ENCODE measurements around the gene FBXO21. TPM values are rescaled to one million over a fixed set of nuclear protein-coding genes. Genes with fewer than 3 reads are reported as not detected.

FBXO21 gene
- total RNA-seq, 4 donors from 2014 or later, result 76.8 to 133 (median 87.7) TPM

GRCh38 chr12:117172168-117172567, 18.1 kb downstream of the FBXO21 start:
- no peak for TF ChIP-seq POLR2A (IDR thresholded peaks at IDR 0.05)
- TF ChIP-seq CTCF (IDR thresholded peaks at IDR 0.05), result no peak
- H3K4me3 ChIP-seq (ENCODE audit: low read depth, poor library complexity, severe bottlenecking), result no peak overlapping the region
- WGBS, 2 donors, result 93 to 95% methylated on average over 3 of the region's 3 CpGs
- intact Hi-C loops (cut with DNase I; ENCODE audit: low total_unique reads), result no loop called here
- DNase-seq (ENCODE audit: low spot score in 2 of 2), result no peak

- TF ChIP-seq CTCF (IDR thresholded peaks at IDR 0.05) (no peak), POLR2A (IDR thresholded peaks at IDR 0.05) (no peak)
These were observed 18.6 kb downstream of the FBXO21 start for GRCh38 chr12:117171499-117172162.

GRCh38 chr12:117169548-117169947, 20.7 kb downstream of the FBXO21 start:
- 95% methylated on average over 3 of the region's 3 CpGs for WGBS, 2 donors
- TF ChIP-seq CTCF (IDR thresholded peaks at IDR 0.05) (no peak), POLR2A (IDR thresholded peaks at IDR 0.05) (no peak)
- no peak for DNase-seq (ENCODE audit: low spot score in 2 of 2)
- H3K4me3 ChIP-seq (ENCODE audit: low read depth, poor library complexity, severe bottlenecking), result no peak overlapping the region
- intact Hi-C loops (cut with DNase I; ENCODE audit: low total_unique reads), result no loop called here

More at GRCh38 chr12:117171499-117172162, 18.6 kb downstream of the FBXO21 start:
- WGBS, 2 donors, result 86 to 92% methylated on average over 2 of the region's 2 CpGs
- DNase-seq (ENCODE audit: low spot score in 2 of 2), result no peak
- no peak overlapping the region for H3K4me3 ChIP-seq (ENCODE audit: low read depth, poor library complexity, severe bottlenecking)
- intact Hi-C loops (cut with DNase I; ENCODE audit: low total_unique reads), result no loop called here

- intact Hi-C loops (cut with DNase I; ENCODE audit: low total_unique reads), result no loop called here
- DNase-seq (ENCODE audit: low spot score in 2 of 2), result no peak
- no peak overlapping the region for H3K4me3 ChIP-seq (ENCODE audit: low read depth, poor library complexity, severe bottlenecking)
- 81 to 85% methylated on average over 3 of the region's 3 CpGs for WGBS, 2 donors
- no peak for TF ChIP-seq POLR2A (IDR thresholded peaks at IDR 0.05)
These were observed 21.3 kb downstream of the FBXO21 start for GRCh38 chr12:117168976-117169375.

DNA sequence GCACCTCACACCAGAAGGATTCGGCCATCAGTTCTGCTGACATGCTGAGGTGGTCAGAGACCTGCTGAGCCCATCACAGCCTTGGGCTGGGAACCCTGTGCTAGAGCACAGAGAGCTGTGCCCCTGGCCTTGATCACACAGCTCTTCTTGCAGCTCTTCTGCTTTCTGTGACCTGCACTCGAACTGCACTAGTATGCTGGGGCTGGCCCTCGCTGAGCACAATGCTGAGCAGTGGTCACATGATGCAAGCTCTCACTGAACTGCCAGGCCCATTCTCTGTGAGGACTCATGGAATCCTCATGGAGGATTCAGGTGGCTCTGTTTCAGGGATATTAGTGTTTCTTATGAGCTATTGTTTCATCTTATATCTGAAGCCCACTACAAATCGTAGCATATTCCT, 22.5 kb downstream of the FBXO21 start:
- intact Hi-C loops (cut with DNase I; ENCODE audit: low total_unique reads), result no loop called here
- no peak overlapping the region for H3K4me3 ChIP-seq (ENCODE audit: low read depth, poor library complexity, severe bottlenecking)
- 94 to 96% methylated on average over 4 of the region's 4 CpGs for WGBS, 2 donors

GRCh38 chr12:117166107-117166506, 24.2 kb downstream of the FBXO21 start:
- DNase-seq (ENCODE audit: low spot score in 2 of 2), result no peak
- no peak for TF ChIP-seq POLR2A (IDR thresholded peaks at IDR 0.05)
- TF ChIP-seq CTCF (IDR thresholded peaks at IDR 0.05), result no peak
- intact Hi-C loops (cut with DNase I; ENCODE audit: low total_unique reads), result no loop called here
- H3K4me3 ChIP-seq (ENCODE audit: low read depth, poor library complexity, severe bottlenecking), result no peak overlapping the region
- WGBS, 2 donors, result 95% methylated on average over 4 of the region's 4 CpGs

More for the DNA sequence above, 22.5 kb downstream of the FBXO21 start:
- no peak for DNase-seq (ENCODE audit: low spot score in 2 of 2)
- TF ChIP-seq CTCF (IDR thresholded peaks at IDR 0.05) (no peak), POLR2A (IDR thresholded peaks at IDR 0.05) (no peak)
